SK-N-MC (cell line): ENCODE data around the gene PLLP.

ENCODE experiments used
- EZH2 ChIP-seq: fragments of 200-600 bp; sonication (generic); IDR thresholded peaks from one replicate; pipeline ENCODE4 v1.6.1; 2017; ENCODE audit warnings: antibody characterized with exemption
- FOXP2 ChIP-seq: optimal IDR thresholded peaks from 2 replicates; pipeline ENCODE3; 2011; ENCODE audit warnings: mild to moderate bottlenecking, moderate library complexity; ENCODE audit not compliant: insufficient read depth; ENCODE audit errors: extremely low read length, control extremely low read depth
- POLR2AphosphoS5 ChIP-seq: IDR thresholded peaks from 2 replicates; pipeline ENCODE4 v1.6.1; 2012; ENCODE audit warnings: mild to moderate bottlenecking, low read depth, low read length, borderline replicate concordance

GRCh38 chr16:57271867-57272495 lies 12.5 kb downstream of the PLLP start:
- no peak for TF ChIP-seq EZH2
- TF ChIP-seq POLR2AphosphoS5, result no peak
- no peak for TF ChIP-seq FOXP2
